B cell (primary cell): Measurements from ENCODE around the gene CRYBA4. TPM values are rescaled to one million over a fixed set of nuclear protein-coding genes. Genes with fewer than 3 reads are reported as not detected.

Source experiments
- ATAC-seq: fragments of 200-7000 bp; cut with Tn5 transposase; one replicate; pipeline ENCODE4 v1.10.0; 2021; ENCODE audit warnings: low read depth, mild to moderate bottlenecking, moderate number of reproducible peaks, moderate library complexity
- CTCF ChIA-PET: fragments of 350-600 bp; sonication (Branson Sonifier 250); formaldehyde crosslinking; loops from one replicate; lab custom pipeline; 2021; ENCODE audit warnings: antibody characterized with exemption, inconsistent platforms; lab: Charles Lee
- POLR2A ChIA-PET: fragments of 350-600 bp; sonication (Branson Sonifier 250); formaldehyde crosslinking; loops from one replicate; lab custom pipeline; 2021; ENCODE audit warnings: antibody characterized with exemption; lab: Charles Lee
- DNase-seq: peaks from one replicate; pipeline ENCODE4 v3.0.0; 2013
- H2AFZ ChIP-seq: 2 replicates; pipeline ENCODE4 v1.6.1; 2012; ENCODE audit warnings: mild to moderate bottlenecking, low read depth, low read length; ENCODE audit not compliant: insufficient read depth, poor library complexity, severe bottlenecking
- H3K27ac ChIP-seq, 2 donors: 1 replicate in 1 of 2; 2 replicates in 1 of 2; pipeline ENCODE4 v1.5.1; 2012 to 2013; ENCODE audit warnings: low read length in 2 of 2, mild to moderate bottlenecking in 2 of 2, moderate library complexity in 1 of 2
- H3K27me3 ChIP-seq, 4 experiments: fragments of 200-600 bp in 1 of 4; sonication (generic) in 1 of 4; replicated peaks in 1 of 4; 1 replicate in 2 of 4; 2 replicates in 2 of 4; pipeline versions ENCODE4 v1.6.1 to v1.7.0; 2013 to 2016; ENCODE audit warnings: low read length in 3 of 4, mild to moderate bottlenecking in 2 of 4, mixed read lengths in 1 of 4, moderate library complexity in 1 of 4; ENCODE audit not compliant: insufficient read depth in 4 of 4, control insufficient read depth in 3 of 4; ENCODE audit errors: control extremely low read depth in 1 of 4
- H3K36me3 ChIP-seq, 2 experiments: replicated peaks in 1 of 2; 1 replicate in 1 of 2; 2 replicates in 1 of 2; pipeline versions ENCODE4 v1.6.1 to v1.7.1; 2013; ENCODE audit warnings: low read length in 1 of 2; ENCODE audit not compliant: insufficient read depth in 2 of 2, control insufficient read depth in 1 of 2; ENCODE audit errors: control extremely low read depth in 1 of 2, extremely low read depth in 1 of 2
- H3K4me1 ChIP-seq, 2 donors: fragments of 200-600 bp in 1 of 2; sonication (generic) in 1 of 2; 1 replicate in 1 of 2; 2 replicates in 1 of 2; pipeline versions ENCODE4 v1.5.1 to v1.6.1; 2013 to 2017; ENCODE audit warnings: low read length in 2 of 2; ENCODE audit not compliant: control insufficient read depth in 2 of 2, insufficient read depth in 2 of 2
- H3K4me2 ChIP-seq: replicated peaks from 2 replicates; pipeline ENCODE3; 2012; ENCODE audit warnings: mild to moderate bottlenecking, low read depth, low read length; ENCODE audit not compliant: poor library complexity, severe bottlenecking
- H3K4me3 ChIP-seq, 5 experiments: fragments of 200-600 bp in 1 of 5; sonication (generic) in 1 of 5; 1 replicate in 3 of 5; 2 replicates in 2 of 5; pipeline versions ENCODE4 v1.5.1 to v1.7.0; 2011 to 2016; ENCODE audit warnings: low read length in 4 of 5, mild to moderate bottlenecking in 4 of 5, low read depth in 2 of 5, control low read depth in 1 of 5, moderate library complexity in 1 of 5; ENCODE audit not compliant: insufficient read depth in 1 of 5; ENCODE audit errors: control extremely low read depth in 1 of 5, extremely low read depth in 1 of 5
- H3K79me2 ChIP-seq: fragments of 200-600 bp; sonication (generic); one replicate; pipeline ENCODE4 v1.6.0; 2016; ENCODE audit warnings: low read length; ENCODE audit not compliant: control insufficient read depth, insufficient read depth
- H3K9ac ChIP-seq: fragments of 200-600 bp; sonication (generic); 2 replicates; pipeline ENCODE4 v1.6.1; 2017; ENCODE audit warnings: mild to moderate bottlenecking, low read length, moderate library complexity
- H3K9me3 ChIP-seq, 3 donors: one replicate each; pipeline versions ENCODE4 v1.6.1 to v1.7.1; 2013; ENCODE audit warnings: low read length in 2 of 3; ENCODE audit not compliant: control insufficient read depth in 2 of 3, insufficient read depth in 1 of 3; ENCODE audit errors: control extremely low read depth in 1 of 3
- H4K20me1 ChIP-seq: 2 replicates; pipeline ENCODE4 v1.6.0; 2012; ENCODE audit warnings: mild to moderate bottlenecking, low read length; ENCODE audit not compliant: insufficient read depth, control insufficient read depth, poor library complexity, severe bottlenecking
- H3K27ac Mint-ChIP-seq: one replicate; pipeline ENCODE4 v1.8.0; 2021; ENCODE audit warnings: mixed read lengths
- H3K27me3 Mint-ChIP-seq: one replicate; pipeline ENCODE4 v1.8.0; 2021; ENCODE audit warnings: mixed read lengths
- H3K4me1 Mint-ChIP-seq: one replicate; pipeline ENCODE4 v1.8.0; 2021; ENCODE audit warnings: mixed read lengths
- H3K4me3 Mint-ChIP-seq: one replicate; pipeline ENCODE4 v1.8.0; 2021; ENCODE audit warnings: mixed read lengths
- H3K9me3 Mint-ChIP-seq: one replicate; pipeline ENCODE4 v1.8.0; 2022; ENCODE audit warnings: mixed read lengths; ENCODE audit not compliant: insufficient read depth
- CTCF ChIP-seq: fragments of 200-600 bp; IDR thresholded peaks from one replicate; pipeline ENCODE4 v1.8.0; 2022; ENCODE audit warnings: antibody characterized with exemption, mild to moderate bottlenecking
- EZH2 ChIP-seq: IDR thresholded peaks from 2 replicates; pipeline ENCODE4 v1.6.1; 2012; ENCODE audit warnings: borderline replicate concordance, low read depth, mild to moderate bottlenecking, moderate library complexity, low read length; ENCODE audit not compliant: insufficient read depth, poor library complexity, severe bottlenecking
- WGBS: methylation state at CpG from one replicate; pipeline ENCODE4 v1.1.5; 2013; ENCODE audit warnings: missing lambda C conversion rate; ENCODE audit not compliant: insufficient coverage; 5-methylcytosine and 5-hydroxymethylcytosine counted together
- intact Hi-C: fragments of 100-400 bp; cut with micrococcal nuclease; formaldehyde crosslinking; loops from one replicate; pipeline ENCODE4 v1.10.0; 2022
- polyA plus RNA-seq: library from polyadenylated mRNA; depleted of rRNA; stranded (reverse); fragments of >200 nt; gene quantifications from 2 replicates; pipeline ENCODE4 v1.2.3, GENCODE V29; 2012
- total RNA-seq, 2 donors: library from RNA; stranded (reverse); fragments of 120-200 nt in 1 of 2; gene quantifications; 1 replicate in 1 of 2; 2 replicates in 1 of 2; pipeline versions ENCODE4 v1.2.3 to v1.2.4, GENCODE V29; 2013 to 2022

CRYBA4 gene
- total and polyA plus RNA-seq, 2 donors (not counting 1 experiment from before 2014, with no cell fraction given): not detected

- Histone ChIP-seq H3K4me1 (peaks cover 5% of the 10 kb centered on the region in 2 donors), H3K9me3 (no peaks in the 10 kb centered on the region), H3K9ac (no peak overlapping the region), H3K79me2 (no peaks in the 10 kb centered on the region), H4K20me1 (no peaks in the 10 kb centered on the region), H2AFZ (no peak overlapping the region), H3K4me2 (no peak overlapping the region), H3K27ac (no peak overlapping the region), H3K27me3 (peaks cover 0 to 3% (median 0%) of the 10 kb centered on the region in 4 experiments), H3K36me3 (no peaks in the 10 kb centered on the region), H3K4me3 (no peak overlapping the region)
- 100% methylated on average over 1 of the region's 4 CpGs for WGBS
- ATAC-seq (no peak), DNase-seq (no peak)
- Mint-ChIP-seq H3K9me3 (no peaks in the 10 kb centered on the region), H3K4me3 (no peak overlapping the region), H3K27me3 (peaks cover 12% of the 10 kb centered on the region), H3K27ac (no peak overlapping the region), H3K4me1 (peaks cover 7% of the 10 kb centered on the region)
- CTCF ChIA-PET: no interaction called here
- POLR2A ChIA-PET: no interaction called here
- TF ChIP-seq CTCF (no peak), EZH2 (no peak)
- intact Hi-C loops: no loop called here
Measured at GRCh38 chr22:26597480-26597879, 24.3 kb upstream of the CRYBA4 start.

GRCh38 chr22:26599505-26599904 lies 22.3 kb upstream of the CRYBA4 start:
- Histone ChIP-seq H2AFZ (no peak overlapping the region), H3K4me2 (no peak overlapping the region), H4K20me1 (no peaks in the 10 kb centered on the region), H3K27me3 (peaks cover 0 to 3% (median 0%) of the 10 kb centered on the region in 4 experiments), H3K4me1 (no peaks in the 10 kb centered on the region), H3K79me2 (no peaks in the 10 kb centered on the region), H3K9ac (no peak overlapping the region), H3K36me3 (no peaks in the 10 kb centered on the region), H3K27ac (no peak overlapping the region), H3K4me3 (no peak overlapping the region), H3K9me3 (no peaks in the 10 kb centered on the region)
- H3K4me3 Mint-ChIP-seq: no peak overlapping the region
- WGBS: 92% methylated on average over 11 of the region's 11 CpGs
- ChIA-PET POLR2A (no interaction called here), CTCF (no interaction called here)
- no peaks in the 10 kb centered on the region for H3K4me1 Mint-ChIP-seq
- ATAC-seq (no peak), DNase-seq (no peak)
- no peaks in the 10 kb centered on the region for H3K9me3 Mint-ChIP-seq
- TF ChIP-seq EZH2 (no peak), CTCF (no peak)
- H3K27me3 Mint-ChIP-seq: peaks cover 12% of the 10 kb centered on the region
- intact Hi-C loops: no loop called here
- H3K27ac Mint-ChIP-seq: no peak overlapping the region
